Activated T-helper 17 cell treated with anti-CD3 and anti-CD28 coated beads, Interleukin-2, amount 50 U/mL, for 72 hours (primary cell): ENCODE data around the gene KIAA2012. TPM values are rescaled to one million over a fixed set of nuclear protein-coding genes. Genes with fewer than 3 reads are reported as not detected.

Experiments
- ATAC-seq: fragments of 150-1000 bp; cut with Tn5 transposase; replicated peaks from 2 replicates; pipeline ENCODE4 v1.10.0; 2021; ENCODE audit warnings: mild to moderate bottlenecking, moderate library complexity
- H3K27ac Mint-ChIP-seq: one replicate; pipeline ENCODE4 v1.8.0; 2022; ENCODE audit warnings: mixed read lengths
- H3K27me3 Mint-ChIP-seq: one replicate; pipeline ENCODE4 v1.8.0; 2022; ENCODE audit warnings: mixed read lengths
- H3K36me3 Mint-ChIP-seq: one replicate; pipeline ENCODE4 v1.8.0; 2022; ENCODE audit warnings: low read depth, mild to moderate bottlenecking, mixed read lengths
- H3K4me1 Mint-ChIP-seq: one replicate; pipeline ENCODE4 v1.8.0; 2022; ENCODE audit warnings: mixed read lengths
- H3K4me3 Mint-ChIP-seq: one replicate; pipeline ENCODE4 v1.8.0; 2022; ENCODE audit warnings: mild to moderate bottlenecking, mixed read lengths
- H3K9me3 Mint-ChIP-seq: one replicate; pipeline ENCODE4 v1.8.0; 2022; ENCODE audit warnings: mixed read lengths
- total RNA-seq, 2 donors: library from RNA; stranded (reverse); gene quantifications; one replicate each; pipeline ENCODE4 v1.2.3, GENCODE V29; 2022

The KIAA2012 gene
- total RNA-seq, 2 donors from 2014 or later, result not detected

DNA sequence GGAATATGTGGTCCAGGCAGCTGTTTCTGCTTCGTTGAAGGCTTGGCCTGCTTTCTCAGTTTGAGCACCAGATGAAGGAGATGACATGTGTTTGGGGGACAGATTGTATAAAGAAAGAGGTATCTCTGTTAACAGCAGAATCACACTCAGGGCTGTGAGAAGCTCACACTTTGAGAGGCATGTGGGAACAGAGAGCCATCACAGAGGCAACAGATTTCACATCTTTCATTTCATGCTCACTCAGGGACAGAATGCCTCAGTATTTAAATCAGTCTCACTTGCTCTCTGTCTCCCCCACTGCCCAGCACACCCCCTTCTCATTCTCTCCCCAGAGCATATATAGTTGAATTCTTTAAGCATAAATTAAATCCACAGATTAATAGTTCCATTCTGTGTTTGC is 37.4 kb downstream of the KIAA2012 start:
- Mint-ChIP-seq H3K4me1 (no peaks in the 10 kb centered on the region), H3K27me3 (peaks cover 25% of the 10 kb centered on the region), H3K27ac (no peak overlapping the region), H3K36me3 (no peaks in the 10 kb centered on the region), H3K9me3 (no peaks in the 10 kb centered on the region), H3K4me3 (no peak overlapping the region)
- ATAC-seq, result no peak

DNA sequence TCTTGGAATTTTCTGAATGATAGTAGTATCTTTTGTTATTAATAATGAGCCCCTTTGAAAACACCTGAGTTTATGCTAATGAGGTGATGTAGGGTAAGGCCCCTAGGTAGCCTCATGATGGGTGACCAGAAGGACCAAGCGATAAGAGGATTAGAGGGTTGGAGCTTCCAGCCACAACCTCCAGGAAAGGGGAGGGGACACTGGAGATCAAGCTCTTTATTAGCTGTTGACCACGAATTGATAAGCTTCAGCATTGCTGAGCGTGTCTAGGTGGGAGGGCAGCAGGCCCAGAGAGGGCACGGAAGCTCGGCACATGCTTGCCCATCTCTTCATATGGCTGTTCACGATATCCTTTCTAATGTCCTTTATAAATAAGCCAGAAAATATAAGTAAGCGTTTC is 39.0 kb downstream of the KIAA2012 start:
- H3K36me3 Mint-ChIP-seq, result no peaks in the 10 kb centered on the region
- H3K27me3 Mint-ChIP-seq, result peaks cover 28% of the 10 kb centered on the region
- H3K4me3 Mint-ChIP-seq, result no peak overlapping the region
- no peaks in the 10 kb centered on the region for H3K9me3 Mint-ChIP-seq
- no peaks in the 10 kb centered on the region for H3K4me1 Mint-ChIP-seq
- H3K27ac Mint-ChIP-seq, result no peak overlapping the region
- ATAC-seq, result no peak

DNA sequence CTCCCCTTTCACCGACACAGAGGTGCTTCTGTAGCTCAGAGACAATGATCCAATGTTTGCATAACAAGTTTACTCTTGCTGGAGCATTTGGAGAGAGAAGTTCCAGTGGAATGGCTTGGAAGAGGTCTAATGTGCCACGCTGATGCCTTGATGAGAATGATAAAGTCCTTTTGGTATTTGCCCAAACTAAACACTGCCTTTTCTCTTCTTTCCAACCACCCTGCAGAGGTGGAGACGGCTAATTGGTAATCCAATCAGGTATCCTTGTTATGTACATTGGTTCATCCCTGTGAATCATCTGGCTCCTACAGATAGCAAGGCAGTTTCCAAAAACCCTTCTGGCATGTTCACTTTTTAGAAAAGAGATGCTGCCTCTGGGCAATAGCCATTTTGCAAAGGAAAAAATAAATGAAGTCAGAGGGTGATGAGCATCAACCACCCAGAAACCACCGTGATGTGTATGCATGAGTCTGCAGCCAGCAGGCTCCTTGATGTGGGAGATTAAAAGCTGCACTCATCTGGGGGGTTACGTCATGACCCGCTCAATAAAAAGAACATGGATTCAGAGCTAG is 40.6 kb downstream of the KIAA2012 start:
- no peaks in the 10 kb centered on the region for H3K4me1 Mint-ChIP-seq
- H3K4me3 Mint-ChIP-seq, result no peak overlapping the region
- H3K9me3 Mint-ChIP-seq, result no peaks in the 10 kb centered on the region
- ATAC-seq, result no peak
- H3K27ac Mint-ChIP-seq, result no peak overlapping the region
- H3K36me3 Mint-ChIP-seq, result no peaks in the 10 kb centered on the region
- peaks cover 31% of the 10 kb centered on the region for H3K27me3 Mint-ChIP-seq

DNA sequence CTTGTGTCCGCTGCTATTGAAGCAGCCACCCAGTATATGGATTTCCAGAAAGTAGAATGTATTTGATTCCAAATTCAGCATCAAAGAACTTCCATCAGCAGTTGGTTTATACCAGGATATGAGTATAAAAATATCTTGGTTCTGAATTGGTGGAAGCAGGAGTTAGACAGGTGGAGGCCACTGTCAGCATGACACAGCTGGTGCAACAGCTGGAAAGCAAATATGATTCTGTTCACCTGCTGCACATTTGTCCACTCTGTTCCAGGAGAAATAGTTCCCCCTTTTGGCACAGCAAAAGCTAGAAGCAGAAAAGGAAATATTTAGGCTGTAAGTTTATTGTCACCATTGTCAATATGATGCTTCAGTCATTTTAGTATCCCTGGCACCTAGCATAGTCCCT is 41.2 kb downstream of the KIAA2012 start:
- no peak overlapping the region for H3K4me3 Mint-ChIP-seq
- no peak for ATAC-seq
- H3K27me3 Mint-ChIP-seq, result peaks cover 31% of the 10 kb centered on the region
- H3K36me3 Mint-ChIP-seq, result no peaks in the 10 kb centered on the region
- H3K9me3 Mint-ChIP-seq, result no peaks in the 10 kb centered on the region
- H3K27ac Mint-ChIP-seq, result no peak overlapping the region
- no peaks in the 10 kb centered on the region for H3K4me1 Mint-ChIP-seq

DNA sequence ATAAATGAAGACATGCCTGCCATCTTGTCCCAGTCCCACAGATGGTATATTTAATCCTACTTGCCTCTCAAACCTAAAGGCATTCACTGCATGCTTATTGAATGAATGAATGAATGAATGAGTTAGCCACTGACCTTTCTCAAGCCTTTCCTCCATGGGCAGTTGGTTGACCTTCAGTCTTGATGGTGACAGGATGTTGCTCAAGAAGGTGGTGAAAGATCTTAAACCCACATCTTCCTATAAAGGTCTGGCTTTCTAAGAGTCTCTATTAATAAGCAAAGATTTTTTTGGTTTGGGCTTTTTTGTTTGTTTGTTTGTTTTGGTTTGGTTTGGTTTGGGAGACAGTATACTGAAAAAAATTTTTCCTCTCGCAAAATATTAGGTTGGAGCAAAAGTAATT is 41.7 kb downstream of the KIAA2012 start:
- Mint-ChIP-seq H3K4me3 (no peak overlapping the region), H3K4me1 (no peaks in the 10 kb centered on the region), H3K36me3 (no peaks in the 10 kb centered on the region), H3K27ac (no peak overlapping the region), H3K27me3 (peaks cover 31% of the 10 kb centered on the region), H3K9me3 (no peaks in the 10 kb centered on the region)
- no peak for ATAC-seq

DNA sequence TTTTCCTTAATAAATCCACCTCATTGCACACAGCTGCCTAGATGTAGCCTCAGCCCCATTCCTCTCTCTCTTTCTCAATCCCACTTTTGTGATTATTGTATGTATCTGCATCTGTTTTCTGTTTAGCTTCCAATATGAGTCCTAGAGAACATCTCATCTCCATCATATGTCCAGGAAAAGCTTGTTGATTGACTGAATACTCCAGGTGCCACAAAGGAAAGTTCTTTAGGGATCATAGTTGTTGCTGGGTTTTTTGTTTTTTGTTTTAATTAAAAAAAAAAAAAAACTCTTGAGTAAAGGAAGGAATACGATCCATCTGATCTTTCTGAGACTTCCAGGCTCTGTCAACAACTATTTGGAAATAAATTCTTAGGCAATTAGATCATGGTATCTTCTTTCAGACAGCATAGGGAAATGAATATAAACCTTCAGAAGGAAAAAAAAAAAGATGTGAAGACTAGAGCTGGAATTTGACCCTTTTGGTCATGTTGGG is 42.5 kb downstream of the KIAA2012 start:
- H3K4me3 Mint-ChIP-seq, result no peak overlapping the region
- no peaks in the 10 kb centered on the region for H3K36me3 Mint-ChIP-seq
- no peak for ATAC-seq
- H3K27me3 Mint-ChIP-seq, result peaks cover 29% of the 10 kb centered on the region
- no peaks in the 10 kb centered on the region for H3K4me1 Mint-ChIP-seq
- H3K27ac Mint-ChIP-seq, result no peak overlapping the region
- H3K9me3 Mint-ChIP-seq, result no peaks in the 10 kb centered on the region

DNA sequence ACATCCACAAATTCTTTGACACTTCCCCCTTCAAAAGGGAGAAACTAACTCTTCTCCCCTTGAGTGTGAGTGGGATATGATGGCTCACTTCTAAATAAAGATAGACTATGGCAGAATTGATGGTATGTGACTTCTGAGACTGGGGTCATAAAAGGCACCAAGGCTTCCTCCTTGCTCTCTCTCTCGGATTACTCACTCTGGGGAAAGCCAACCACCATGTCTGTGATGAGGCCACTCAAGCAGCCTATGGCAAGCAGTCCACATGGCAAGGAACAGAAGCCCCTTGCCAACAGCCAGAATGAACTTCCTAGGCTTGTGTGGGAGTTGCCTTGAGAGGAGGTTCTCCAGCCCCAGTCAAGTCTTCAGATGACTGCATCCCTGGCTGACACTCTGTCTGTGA is 43.6 kb downstream of the KIAA2012 start:
- H3K4me1 Mint-ChIP-seq, result no peaks in the 10 kb centered on the region
- H3K4me3 Mint-ChIP-seq, result no peak overlapping the region
- H3K36me3 Mint-ChIP-seq, result no peaks in the 10 kb centered on the region
- H3K9me3 Mint-ChIP-seq, result no peaks in the 10 kb centered on the region
- no peak for ATAC-seq
- H3K27me3 Mint-ChIP-seq, result peaks cover 22% of the 10 kb centered on the region
- H3K27ac Mint-ChIP-seq, result no peak overlapping the region

DNA sequence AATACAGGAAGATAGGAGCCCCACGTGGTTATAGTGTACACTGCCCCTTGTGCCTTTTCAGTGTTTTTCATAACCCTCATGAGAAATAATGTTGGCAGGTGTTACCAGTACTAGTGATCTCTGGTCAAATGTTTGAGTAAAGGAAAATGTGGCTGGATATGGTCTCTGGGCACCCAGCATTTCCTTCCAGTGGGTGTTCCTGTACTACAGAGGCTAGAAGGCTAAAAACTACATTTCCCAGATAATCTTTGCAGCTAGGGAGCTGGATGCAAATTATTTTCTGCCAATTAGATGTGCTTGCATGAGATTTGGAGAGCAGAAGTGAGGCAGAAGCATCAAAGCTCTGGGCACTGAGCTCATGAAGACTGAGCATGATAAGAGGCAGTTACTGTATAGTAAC is 45.1 kb downstream of the KIAA2012 start:
- no peak overlapping the region for H3K4me3 Mint-ChIP-seq
- peaks cover 15% of the 10 kb centered on the region for H3K27me3 Mint-ChIP-seq
- H3K27ac Mint-ChIP-seq, result no peak overlapping the region
- no peaks in the 10 kb centered on the region for H3K4me1 Mint-ChIP-seq
- no peaks in the 10 kb centered on the region for H3K36me3 Mint-ChIP-seq
- ATAC-seq, result no peak
- H3K9me3 Mint-ChIP-seq, result no peaks in the 10 kb centered on the region

DNA sequence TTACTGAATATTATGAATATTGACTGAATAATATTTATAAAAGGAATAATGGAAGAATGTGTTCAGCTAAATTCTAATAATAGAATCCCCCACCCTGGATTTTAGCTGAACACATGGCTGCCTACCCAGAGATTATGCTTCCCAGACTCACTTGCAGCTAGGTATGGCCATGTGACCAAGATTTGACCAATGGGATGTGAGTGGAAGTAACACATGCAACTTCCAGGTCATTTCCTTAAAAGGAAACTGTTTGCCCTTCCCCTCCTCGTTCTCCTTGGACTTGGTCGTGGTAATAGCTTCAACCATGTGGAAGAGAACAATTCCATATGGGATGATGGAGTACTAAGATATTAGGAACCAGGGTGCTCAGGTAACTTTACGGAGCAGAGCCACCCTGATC is 47.8 kb downstream of the KIAA2012 start:
- no peaks in the 10 kb centered on the region for H3K4me1 Mint-ChIP-seq
- H3K9me3 Mint-ChIP-seq, result no peaks in the 10 kb centered on the region
- no peak overlapping the region for H3K27ac Mint-ChIP-seq
- H3K4me3 Mint-ChIP-seq, result no peak overlapping the region
- H3K27me3 Mint-ChIP-seq, result peaks cover 12% of the 10 kb centered on the region
- no peaks in the 10 kb centered on the region for H3K36me3 Mint-ChIP-seq
- no peak for ATAC-seq

DNA sequence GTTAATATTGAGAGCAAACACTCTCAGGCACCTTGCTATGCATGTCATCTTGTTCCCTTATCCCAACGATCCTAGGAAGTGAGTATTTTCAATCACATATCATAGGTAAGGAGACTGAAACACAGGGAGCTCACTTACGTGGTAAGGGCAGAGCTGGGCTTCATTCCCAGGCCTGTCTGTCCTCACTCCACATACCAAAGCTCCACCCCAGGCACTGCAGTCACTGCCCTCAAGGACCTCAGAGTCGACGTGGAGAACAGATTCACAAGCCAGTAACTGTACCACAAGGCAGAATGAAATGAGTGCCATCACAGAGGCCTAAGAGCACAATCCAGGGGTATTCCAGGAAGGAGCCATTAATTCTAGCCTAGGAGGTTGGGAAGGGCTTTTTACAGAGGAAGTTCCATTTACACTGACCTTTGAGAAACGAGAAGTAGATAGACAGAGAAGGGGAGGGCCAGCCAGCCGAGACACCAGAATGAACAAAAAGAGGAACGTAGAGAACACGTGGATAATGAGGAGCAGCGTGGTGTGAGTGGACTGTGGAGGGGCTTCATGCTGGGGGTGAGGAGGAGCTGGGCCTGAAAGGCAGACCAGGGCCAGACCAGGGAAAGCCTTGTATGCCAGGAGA is 48.6 kb downstream of the KIAA2012 start:
- H3K9me3 Mint-ChIP-seq, result no peaks in the 10 kb centered on the region
- H3K4me1 Mint-ChIP-seq, result no peaks in the 10 kb centered on the region
- no peak overlapping the region for H3K27ac Mint-ChIP-seq
- ATAC-seq, result no peak
- H3K27me3 Mint-ChIP-seq, result peaks cover 14% of the 10 kb centered on the region
- H3K4me3 Mint-ChIP-seq, result no peak overlapping the region
- no peaks in the 10 kb centered on the region for H3K36me3 Mint-ChIP-seq

DNA sequence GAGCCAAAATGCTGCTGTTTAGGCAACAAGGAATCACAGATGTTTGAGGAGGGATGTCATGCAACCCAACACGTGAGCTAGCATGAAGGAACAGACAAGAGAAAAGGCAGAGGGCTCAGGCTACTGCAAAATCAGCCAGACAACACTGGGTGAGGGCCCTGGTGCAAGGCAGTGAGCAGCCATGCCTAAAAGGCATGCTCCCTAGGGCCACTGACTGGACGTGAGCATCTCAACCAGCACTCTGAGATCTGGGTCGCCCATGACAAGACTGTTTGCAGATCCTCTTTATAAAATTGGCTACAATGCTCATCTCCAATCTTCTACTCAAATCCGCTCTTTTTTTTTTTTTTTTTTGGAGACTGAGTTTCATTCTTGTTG is 49.1 kb downstream of the KIAA2012 start:
- Mint-ChIP-seq H3K9me3 (no peaks in the 10 kb centered on the region), H3K27ac (no peak overlapping the region), H3K36me3 (no peaks in the 10 kb centered on the region), H3K27me3 (peaks cover 14% of the 10 kb centered on the region), H3K4me1 (no peaks in the 10 kb centered on the region), H3K4me3 (no peak overlapping the region)
- ATAC-seq, result no peak

DNA sequence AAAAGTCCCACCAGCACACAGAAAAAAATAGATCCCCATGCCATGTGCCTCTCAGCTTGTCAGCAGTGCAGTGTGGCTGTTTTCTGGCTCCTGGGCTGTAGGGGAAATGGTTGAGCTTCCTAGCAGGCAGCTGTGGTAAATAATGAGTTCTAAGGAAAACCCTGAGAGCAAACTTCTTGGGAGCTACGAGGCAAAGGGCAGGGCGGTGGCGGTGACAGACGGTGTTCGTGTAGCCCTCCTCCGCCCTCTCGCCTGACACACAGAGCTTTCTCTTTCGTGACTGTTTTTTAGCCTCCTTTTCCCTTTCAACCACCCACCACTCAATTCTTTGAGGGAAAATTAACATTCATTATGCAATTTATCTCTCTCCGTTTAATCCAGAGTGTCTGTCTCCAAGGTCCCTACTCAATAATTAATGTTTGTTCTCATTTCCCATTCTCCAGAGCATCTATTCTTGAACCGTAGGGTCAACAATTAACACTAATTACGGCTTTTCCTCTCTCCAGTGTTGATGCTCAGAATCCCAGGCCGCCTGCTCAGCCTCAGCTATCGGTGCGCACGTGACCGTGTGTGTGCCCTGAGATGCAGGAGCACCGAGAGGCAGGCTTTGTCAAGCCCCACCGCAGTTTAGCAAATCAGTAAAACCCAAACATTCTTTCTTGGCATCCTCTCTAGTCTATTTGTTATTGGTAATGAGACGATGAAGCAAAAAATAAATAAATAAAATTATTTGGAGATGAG is 50.1 kb downstream of the KIAA2012 start:
- ATAC-seq, result no peak
- Mint-ChIP-seq H3K4me3 (no peak overlapping the region), H3K27me3 (peaks cover 13% of the 10 kb centered on the region), H3K9me3 (no peaks in the 10 kb centered on the region), H3K4me1 (no peaks in the 10 kb centered on the region), H3K27ac (no peak overlapping the region), H3K36me3 (no peaks in the 10 kb centered on the region)

DNA sequence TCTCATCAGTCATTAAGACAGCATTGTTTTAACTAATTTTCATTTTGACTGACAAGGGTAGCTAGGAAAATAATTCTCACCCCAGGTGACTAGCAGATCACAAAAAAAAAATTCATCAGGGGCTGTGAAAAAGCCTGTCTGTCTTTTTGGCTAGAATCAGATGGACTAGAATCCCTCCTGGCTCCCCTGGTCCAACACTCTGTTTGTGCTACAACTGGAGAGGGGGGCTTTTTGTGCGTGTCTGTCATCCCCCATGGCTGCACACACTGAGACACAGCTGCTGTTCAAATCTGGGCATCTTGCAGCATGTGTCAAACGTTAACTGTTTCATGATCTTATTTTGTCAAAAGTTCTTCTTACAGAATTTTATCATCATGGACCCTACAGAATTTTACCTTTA is 51.2 kb downstream of the KIAA2012 start:
- Mint-ChIP-seq H3K4me3 (no peak overlapping the region), H3K36me3 (no peaks in the 10 kb centered on the region), H3K4me1 (no peaks in the 10 kb centered on the region), H3K27me3 (peaks cover 12% of the 10 kb centered on the region), H3K9me3 (no peaks in the 10 kb centered on the region), H3K27ac (no peak overlapping the region)
- ATAC-seq, result no peak

DNA sequence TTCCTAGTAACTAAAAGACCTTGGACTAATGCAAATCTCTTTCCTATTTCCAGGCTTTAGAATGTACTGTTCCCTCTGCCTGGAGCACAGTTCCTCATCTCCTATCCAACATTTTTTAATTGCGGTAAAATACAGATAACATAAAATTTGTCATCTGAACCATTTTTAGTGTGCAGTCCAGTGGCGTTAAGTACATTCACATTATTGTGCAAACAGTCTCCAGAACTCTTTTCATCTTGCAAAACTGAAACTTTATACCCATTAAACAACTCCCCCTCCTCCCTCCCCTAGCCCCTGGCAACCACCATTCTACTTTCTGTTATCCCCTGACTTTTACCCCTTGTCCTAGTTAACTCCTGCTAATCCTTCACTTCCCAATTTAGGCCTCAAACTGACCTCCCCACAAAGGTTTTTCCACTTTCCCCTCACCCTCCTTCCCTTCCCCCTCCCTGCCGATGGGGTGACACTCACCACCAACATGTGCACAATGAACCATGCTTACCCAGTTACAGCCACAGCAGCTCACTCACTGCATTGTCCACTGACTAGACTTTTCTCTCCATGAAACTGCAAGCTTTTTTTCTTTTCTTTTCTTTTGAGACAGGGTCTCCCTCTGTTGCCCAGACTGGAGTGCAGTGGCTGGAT is 54.8 kb downstream of the KIAA2012 start:
- no peaks in the 10 kb centered on the region for H3K4me1 Mint-ChIP-seq
- ATAC-seq, result no peak

DNA sequence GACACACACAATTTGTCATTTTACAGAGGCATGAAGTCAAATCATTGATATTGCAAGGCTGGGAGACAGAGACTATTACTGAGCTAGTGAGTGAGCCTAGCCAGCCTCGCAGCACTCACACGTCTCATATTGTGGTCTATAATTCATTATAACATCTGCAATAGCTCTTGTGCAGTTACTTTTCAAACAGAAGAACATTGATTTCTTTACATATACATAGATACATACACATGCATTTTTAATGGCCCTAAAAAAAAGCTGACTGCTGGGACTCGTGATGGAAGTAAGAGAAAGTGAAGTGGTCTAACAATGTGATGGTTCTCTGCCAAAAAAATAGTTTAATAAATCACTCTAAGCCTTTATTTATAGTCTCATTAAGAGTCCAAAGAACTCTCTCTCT is 56.8 kb downstream of the KIAA2012 start:
- Mint-ChIP-seq H3K9me3 (no peaks in the 10 kb centered on the region), H3K27me3 (peaks cover 12% of the 10 kb centered on the region), H3K4me3 (no peak overlapping the region), H3K36me3 (no peaks in the 10 kb centered on the region), H3K27ac (no peak overlapping the region), H3K4me1 (no peaks in the 10 kb centered on the region)
- ATAC-seq, result no peak

More for the DNA sequence above, 54.8 kb downstream of the KIAA2012 start:
- Mint-ChIP-seq H3K4me3 (no peak overlapping the region), H3K27me3 (peaks cover 12% of the 10 kb centered on the region), H3K36me3 (no peaks in the 10 kb centered on the region), H3K9me3 (no peaks in the 10 kb centered on the region), H3K27ac (no peak overlapping the region)
